Panc1 (cell line): ENCODE data around the gene TRIM43.
"Not testable (repeated sequence)": the region's sequence is repeated elsewhere in the genome, so short reads cannot be mapped to it uniquely, and the experiment has no call there.

ENCODE experiments used
- TF ChIP-seq, protein P1 (sequence below): fragments of 450-650 bp; IDR thresholded peaks from 2 replicates; pipeline ENCODE4 v1.5.1; 2017; ENCODE audit warnings: mild to moderate bottlenecking
- TF ChIP-seq, protein P2 (sequence below), 2 experiments: IDR thresholded peaks; 2 replicates each; pipeline ENCODE4 v1.6.1; 2011 to 2012; ENCODE audit warnings: low read depth in 2 of 2, control low read depth in 1 of 2, low read length in 1 of 2, mild to moderate bottlenecking in 1 of 2, moderate library complexity in 1 of 2; ENCODE audit not compliant: insufficient read depth in 1 of 2

DNA sequence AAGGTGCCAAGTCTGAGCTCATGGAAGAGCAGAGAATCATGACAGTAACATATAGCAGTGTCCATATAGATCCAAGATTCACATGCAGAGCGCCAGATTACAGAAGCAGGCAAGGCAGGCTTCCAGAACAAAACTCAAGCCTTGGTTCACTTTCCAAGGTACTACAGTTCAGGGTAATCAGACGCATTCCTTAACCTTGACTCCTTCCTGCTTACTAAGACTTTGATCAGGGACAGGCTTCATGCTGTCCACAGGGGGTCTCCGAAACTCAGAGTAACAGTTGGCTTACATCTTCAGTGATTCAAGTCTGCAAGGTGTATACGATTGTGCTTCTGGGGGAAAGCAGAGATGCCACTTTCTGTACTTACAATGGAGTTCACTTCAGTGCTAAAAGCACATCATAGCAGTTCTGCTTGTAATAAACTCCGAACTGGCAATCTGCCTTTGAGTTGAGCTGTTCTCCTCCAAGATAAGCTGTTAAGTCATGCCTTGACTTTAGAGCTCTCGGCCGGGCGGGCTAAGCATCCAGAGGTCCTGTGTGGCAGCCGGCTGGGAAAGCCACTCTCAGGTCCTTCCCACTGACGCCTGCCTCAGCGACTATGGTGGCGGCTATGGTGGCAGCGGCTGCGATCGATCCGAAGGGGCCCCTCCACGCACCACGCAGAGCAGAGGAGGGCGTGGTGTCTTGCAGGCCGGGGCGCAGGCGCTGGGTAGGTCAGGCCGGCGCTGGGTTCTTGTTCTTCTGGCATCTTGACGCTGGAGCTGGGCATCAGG is 48.9 kb downstream of the TRIM43 start:
- TF ChIP-seq, protein P1, sequence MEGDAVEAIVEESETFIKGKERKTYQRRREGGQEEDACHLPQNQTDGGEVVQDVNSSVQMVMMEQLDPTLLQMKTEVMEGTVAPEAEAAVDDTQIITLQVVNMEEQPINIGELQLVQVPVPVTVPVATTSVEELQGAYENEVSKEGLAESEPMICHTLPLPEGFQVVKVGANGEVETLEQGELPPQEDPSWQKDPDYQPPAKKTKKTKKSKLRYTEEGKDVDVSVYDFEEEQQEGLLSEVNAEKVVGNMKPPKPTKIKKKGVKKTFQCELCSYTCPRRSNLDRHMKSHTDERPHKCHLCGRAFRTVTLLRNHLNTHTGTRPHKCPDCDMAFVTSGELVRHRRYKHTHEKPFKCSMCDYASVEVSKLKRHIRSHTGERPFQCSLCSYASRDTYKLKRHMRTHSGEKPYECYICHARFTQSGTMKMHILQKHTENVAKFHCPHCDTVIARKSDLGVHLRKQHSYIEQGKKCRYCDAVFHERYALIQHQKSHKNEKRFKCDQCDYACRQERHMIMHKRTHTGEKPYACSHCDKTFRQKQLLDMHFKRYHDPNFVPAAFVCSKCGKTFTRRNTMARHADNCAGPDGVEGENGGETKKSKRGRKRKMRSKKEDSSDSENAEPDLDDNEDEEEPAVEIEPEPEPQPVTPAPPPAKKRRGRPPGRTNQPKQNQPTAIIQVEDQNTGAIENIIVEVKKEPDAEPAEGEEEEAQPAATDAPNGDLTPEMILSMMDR = not testable (repeated sequence)
- TF ChIP-seq, protein P2, sequence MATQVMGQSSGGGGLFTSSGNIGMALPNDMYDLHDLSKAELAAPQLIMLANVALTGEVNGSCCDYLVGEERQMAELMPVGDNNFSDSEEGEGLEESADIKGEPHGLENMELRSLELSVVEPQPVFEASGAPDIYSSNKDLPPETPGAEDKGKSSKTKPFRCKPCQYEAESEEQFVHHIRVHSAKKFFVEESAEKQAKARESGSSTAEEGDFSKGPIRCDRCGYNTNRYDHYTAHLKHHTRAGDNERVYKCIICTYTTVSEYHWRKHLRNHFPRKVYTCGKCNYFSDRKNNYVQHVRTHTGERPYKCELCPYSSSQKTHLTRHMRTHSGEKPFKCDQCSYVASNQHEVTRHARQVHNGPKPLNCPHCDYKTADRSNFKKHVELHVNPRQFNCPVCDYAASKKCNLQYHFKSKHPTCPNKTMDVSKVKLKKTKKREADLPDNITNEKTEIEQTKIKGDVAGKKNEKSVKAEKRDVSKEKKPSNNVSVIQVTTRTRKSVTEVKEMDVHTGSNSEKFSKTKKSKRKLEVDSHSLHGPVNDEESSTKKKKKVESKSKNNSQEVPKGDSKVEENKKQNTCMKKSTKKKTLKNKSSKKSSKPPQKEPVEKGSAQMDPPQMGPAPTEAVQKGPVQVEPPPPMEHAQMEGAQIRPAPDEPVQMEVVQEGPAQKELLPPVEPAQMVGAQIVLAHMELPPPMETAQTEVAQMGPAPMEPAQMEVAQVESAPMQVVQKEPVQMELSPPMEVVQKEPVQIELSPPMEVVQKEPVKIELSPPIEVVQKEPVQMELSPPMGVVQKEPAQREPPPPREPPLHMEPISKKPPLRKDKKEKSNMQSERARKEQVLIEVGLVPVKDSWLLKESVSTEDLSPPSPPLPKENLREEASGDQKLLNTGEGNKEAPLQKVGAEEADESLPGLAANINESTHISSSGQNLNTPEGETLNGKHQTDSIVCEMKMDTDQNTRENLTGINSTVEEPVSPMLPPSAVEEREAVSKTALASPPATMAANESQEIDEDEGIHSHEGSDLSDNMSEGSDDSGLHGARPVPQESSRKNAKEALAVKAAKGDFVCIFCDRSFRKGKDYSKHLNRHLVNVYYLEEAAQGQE (IDR thresholded peaks at IDR 0.05; ENCODE audit: insufficient read depth in 1 of 2, low read depth in 2 of 2, low read length in 1 of 2) = not testable (repeated sequence)
